ENCODE data around the gene MMP12. TPM values are rescaled to one million over a fixed set of nuclear protein-coding genes. Genes with fewer than 3 reads are reported as not detected.
A peak's percentile ranks its signal among the peaks of the same experiment; 100 is the strongest.

MMP12 gene
- total RNA-seq = not detected in 3 replicates

DNA sequence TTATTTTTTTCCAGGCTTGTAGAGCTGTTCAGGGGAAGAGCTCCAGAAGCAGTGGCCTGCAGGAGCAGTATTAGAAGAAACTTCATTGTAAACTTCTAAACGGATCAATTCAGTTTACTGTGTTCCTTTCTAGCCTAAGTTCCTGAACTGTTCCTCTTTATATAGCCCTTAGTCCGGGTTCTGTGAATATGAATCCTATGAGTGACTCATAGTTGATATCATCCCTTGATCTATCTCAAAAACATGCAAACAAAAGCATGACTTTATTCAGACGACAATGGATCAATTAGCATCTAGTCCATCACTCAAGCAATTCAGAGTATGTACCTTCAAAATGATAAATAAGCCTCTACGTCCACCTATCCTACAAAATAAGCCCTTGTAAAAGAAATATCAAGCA, at the start of gene MMP12:
Gene MMP12 (minus strand): TSS at position 131 of the 400 bp plus-strand sequence. CDS start 45 bp downstream, at position 86.
- Mint-ChIP-seq H3K9me3 (no peaks in the 10 kb centered on the region), H3K27me3 (ENCODE audit: low read depth) (peaks cover under 1% of the 10 kb centered on the region), H3K27ac (no peak within 1 kb of the TSS), H3K4me1 (no peaks in the 10 kb centered on the region), H3K4me3 (no peak within 1 kb of the TSS), H3K36me3 (no peaks in the 10 kb centered on the region)
- DNase-seq (ENCODE audit: low spot score in 2 of 2, unreplicated experiment in 2 of 2) = no peak
- TF ChIP-seq, protein P1, sequence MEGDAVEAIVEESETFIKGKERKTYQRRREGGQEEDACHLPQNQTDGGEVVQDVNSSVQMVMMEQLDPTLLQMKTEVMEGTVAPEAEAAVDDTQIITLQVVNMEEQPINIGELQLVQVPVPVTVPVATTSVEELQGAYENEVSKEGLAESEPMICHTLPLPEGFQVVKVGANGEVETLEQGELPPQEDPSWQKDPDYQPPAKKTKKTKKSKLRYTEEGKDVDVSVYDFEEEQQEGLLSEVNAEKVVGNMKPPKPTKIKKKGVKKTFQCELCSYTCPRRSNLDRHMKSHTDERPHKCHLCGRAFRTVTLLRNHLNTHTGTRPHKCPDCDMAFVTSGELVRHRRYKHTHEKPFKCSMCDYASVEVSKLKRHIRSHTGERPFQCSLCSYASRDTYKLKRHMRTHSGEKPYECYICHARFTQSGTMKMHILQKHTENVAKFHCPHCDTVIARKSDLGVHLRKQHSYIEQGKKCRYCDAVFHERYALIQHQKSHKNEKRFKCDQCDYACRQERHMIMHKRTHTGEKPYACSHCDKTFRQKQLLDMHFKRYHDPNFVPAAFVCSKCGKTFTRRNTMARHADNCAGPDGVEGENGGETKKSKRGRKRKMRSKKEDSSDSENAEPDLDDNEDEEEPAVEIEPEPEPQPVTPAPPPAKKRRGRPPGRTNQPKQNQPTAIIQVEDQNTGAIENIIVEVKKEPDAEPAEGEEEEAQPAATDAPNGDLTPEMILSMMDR (IDR thresholded peaks at IDR 0.05; ENCODE audit: unreplicated experiment) = no peak

DNA sequence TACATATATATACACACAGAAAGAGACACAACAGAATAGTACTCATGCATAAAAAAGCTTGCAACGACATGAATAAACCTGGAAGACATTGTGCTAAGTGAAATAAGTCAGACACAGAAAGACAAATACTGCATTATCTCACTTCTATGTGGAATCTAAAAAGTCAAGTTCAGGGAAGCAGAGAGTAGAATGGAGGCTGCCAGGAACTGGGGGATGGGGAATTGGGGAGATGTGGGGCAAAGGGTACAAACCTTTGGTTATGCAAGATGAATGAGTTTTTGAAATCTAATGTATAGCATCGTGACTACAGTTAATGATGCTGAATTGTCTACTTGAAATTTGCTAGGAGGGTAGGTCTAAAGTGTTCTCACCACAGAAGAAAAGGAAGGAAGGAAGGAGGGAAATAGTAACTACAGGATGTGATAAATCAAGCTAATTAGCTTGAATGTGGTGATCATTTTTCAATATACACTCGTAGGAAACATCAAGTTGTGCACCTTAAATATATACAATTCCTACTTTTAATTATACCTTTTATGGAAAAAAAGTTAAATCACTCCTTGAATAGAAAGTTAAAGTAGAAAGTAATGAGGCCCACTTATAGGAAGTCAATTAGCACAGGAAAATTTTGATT, 46.9 kb upstream of the MMP12 start:
- Mint-ChIP-seq H3K4me1 (peaks cover 3% of the 10 kb centered on the region), H3K27me3 (ENCODE audit: low read depth) (no peaks in the 10 kb centered on the region), H3K36me3 (no peaks in the 10 kb centered on the region), H3K27ac (no peak overlapping the region), H3K4me3 (no peak overlapping the region), H3K9me3 (no peaks in the 10 kb centered on the region)
- no peak for DNase-seq (ENCODE audit: low spot score in 2 of 2, unreplicated experiment in 2 of 2)
- TF ChIP-seq, protein P1 (IDR thresholded peaks at IDR 0.05; ENCODE audit: unreplicated experiment) = no peak

DNA sequence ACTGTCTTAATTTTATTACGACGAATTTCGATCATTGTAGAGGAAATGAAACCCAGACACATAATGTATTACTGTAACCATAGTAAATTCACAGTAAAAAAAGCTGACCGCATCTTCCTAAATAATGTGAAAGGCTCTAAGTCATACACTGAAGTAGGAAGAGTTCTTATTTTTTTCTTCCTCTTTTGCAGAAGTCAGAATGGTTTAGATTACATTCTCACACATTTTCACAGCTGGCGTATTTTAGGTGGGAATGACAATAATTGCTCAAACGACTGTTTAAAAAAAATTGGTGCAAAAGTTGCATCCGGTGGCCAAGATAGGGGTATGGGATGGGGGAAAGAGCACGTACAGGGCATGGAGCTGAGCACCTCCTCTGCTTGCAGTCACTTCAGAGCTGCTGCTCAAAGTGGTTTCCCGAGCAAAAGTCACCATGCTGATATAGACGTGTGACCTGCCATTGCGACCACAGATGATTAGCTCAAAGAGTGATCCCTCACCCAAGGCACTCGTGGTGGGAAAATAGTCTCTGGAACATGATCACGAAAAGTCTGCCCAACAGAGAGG, 45.4 kb upstream of the MMP12 start:
- TF ChIP-seq, protein P1 (IDR thresholded peaks at IDR 0.05; ENCODE audit: unreplicated experiment) = no peak
- Mint-ChIP-seq H3K4me3 (no peak overlapping the region), H3K36me3 (no peaks in the 10 kb centered on the region), H3K27ac (no peak overlapping the region), H3K4me1 (peaks cover 3% of the 10 kb centered on the region), H3K9me3 (no peaks in the 10 kb centered on the region), H3K27me3 (ENCODE audit: low read depth) (no peaks in the 10 kb centered on the region)
- DNase-seq (ENCODE audit: low spot score in 2 of 2, unreplicated experiment in 2 of 2) = no peak

DNA sequence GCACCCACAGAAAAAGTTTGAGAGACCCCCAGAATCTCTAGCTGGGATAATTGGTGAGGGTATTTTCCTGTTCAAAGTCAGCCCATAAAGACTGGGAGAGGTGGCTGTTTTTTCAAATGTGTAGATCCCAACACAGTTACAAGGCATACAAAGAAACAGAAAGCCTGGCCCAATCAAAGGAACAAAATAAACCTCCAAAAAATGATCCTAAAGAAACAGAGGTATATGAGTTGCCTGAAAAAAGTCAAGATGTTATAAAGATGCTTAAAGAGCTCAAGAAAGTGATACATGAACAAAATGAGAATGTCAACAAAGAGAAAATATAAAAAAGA, 40.2 kb upstream of the MMP12 start:
- Mint-ChIP-seq H3K9me3 (no peaks in the 10 kb centered on the region), H3K36me3 (no peaks in the 10 kb centered on the region), H3K27me3 (ENCODE audit: low read depth) (no peaks in the 10 kb centered on the region), H3K4me3 (no peak overlapping the region), H3K27ac (no peak overlapping the region), H3K4me1 (peaks cover 11% of the 10 kb centered on the region)
- TF ChIP-seq, protein P1 (IDR thresholded peaks at IDR 0.05; ENCODE audit: unreplicated experiment) = no peak
- DNase-seq (ENCODE audit: low spot score in 2 of 2, unreplicated experiment in 2 of 2) = no peak

DNA sequence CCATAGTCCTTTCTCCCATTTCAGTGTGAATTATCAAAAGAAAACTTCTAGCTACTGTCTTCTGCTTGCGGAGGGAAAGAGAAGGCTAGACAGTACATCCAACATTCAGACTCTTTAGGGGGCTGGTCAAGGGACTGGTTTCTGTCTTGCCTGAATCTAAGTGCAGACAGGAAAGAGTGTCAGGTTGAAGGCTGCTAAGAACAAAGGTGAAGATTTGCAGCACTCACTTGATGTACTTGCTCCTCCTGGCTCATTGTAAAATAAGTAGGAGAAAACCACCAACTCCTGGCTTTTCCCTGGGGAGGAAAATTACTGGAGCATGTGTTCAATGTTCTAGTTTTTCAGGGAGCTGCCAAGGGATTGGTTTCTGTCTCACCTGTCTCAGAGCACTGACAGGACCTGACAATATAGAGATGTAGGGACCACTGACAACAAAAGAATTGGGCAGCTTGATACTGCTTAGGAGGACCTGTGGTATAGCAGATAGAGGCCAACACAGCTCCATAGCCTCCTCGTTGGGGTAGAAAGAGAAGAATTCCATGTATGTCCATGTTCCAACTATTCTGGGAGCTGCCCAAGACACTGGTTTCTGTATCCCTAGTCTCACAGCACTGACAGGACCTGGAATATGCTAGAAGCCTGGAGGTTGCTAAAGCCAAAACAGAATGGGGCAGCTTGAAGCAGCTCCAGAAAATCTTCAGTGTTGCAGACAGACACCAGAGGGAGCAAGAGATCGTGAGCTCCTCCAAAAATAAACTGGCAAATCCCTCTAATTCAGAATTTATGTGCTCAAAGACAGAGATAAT, 39.7 kb upstream of the MMP12 start:
- peaks cover 11% of the 10 kb centered on the region for H3K4me1 Mint-ChIP-seq
- H3K27me3 Mint-ChIP-seq (ENCODE audit: low read depth) = no peaks in the 10 kb centered on the region
- no peak overlapping the region for H3K4me3 Mint-ChIP-seq
- H3K36me3 Mint-ChIP-seq = no peaks in the 10 kb centered on the region
- H3K27ac Mint-ChIP-seq = no peak overlapping the region
- peaks cover 2% of the 10 kb centered on the region for H3K9me3 Mint-ChIP-seq
- no peak for DNase-seq (ENCODE audit: low spot score in 2 of 2, unreplicated experiment in 2 of 2)
- TF ChIP-seq, protein P1 (IDR thresholded peaks at IDR 0.05; ENCODE audit: unreplicated experiment) = peak; percentile 52

Data from mesothelial cell of epicardium (in vitro differentiated cells).